OCI-LY3 (cell line): ENCODE results near the gene SMURF1.

Experiments used
- H2AFZ ChIP-seq: fragments of 200-600, 300-600 bp; shearing (Covaris generic); 2 replicates; pipeline ENCODE4 v1.6.0; 2014; ENCODE audit warnings: antibody characterized with exemption, low read depth, low read length
- H3K27ac ChIP-seq: fragments of 200-600, 300-600 bp; sonication (generic); 2 replicates; pipeline ENCODE4 v1.5.1; 2014; ENCODE audit warnings: mild to moderate bottlenecking, low read length, moderate library complexity, mixed read lengths
- H3K27me3 ChIP-seq: fragments of 200-600, 300-600 bp; sonication (generic); 2 replicates; pipeline ENCODE4 v1.6.1; 2014; ENCODE audit warnings: low read depth, low read length, mixed read lengths
- H3K36me3 ChIP-seq: fragments of 200-600, 300-600 bp; sonication (generic); replicated peaks from 2 replicates; pipeline ENCODE3; 2014; ENCODE audit warnings: low read depth, low read length, mixed read lengths
- H3K4me1 ChIP-seq: fragments of 300-600, 200-600 bp; sonication (generic); 2 replicates; pipeline ENCODE4 v1.6.1; 2014; ENCODE audit warnings: low read length, mixed read lengths
- H3K4me2 ChIP-seq: fragments of 200-600, 300-600 bp; sonication (generic); 2 replicates; pipeline ENCODE4 v1.6.1; 2014; ENCODE audit warnings: low read length, mixed read lengths
- H3K4me3 ChIP-seq: fragments of 300-600, 200-600 bp; sonication (generic); 2 replicates; pipeline ENCODE4 v1.5.1; 2014; ENCODE audit warnings: antibody characterized with exemption, mild to moderate bottlenecking, low read length, moderate library complexity
- H3K79me2 ChIP-seq: fragments of 300-600, 200-600 bp; shearing (Covaris generic); 2 replicates; pipeline ENCODE4 v1.6.1; 2014; ENCODE audit warnings: mild to moderate bottlenecking, low read length, mixed read lengths
- H3K9ac ChIP-seq: fragments of 300-600, 200-600 bp; shearing (Covaris generic); 2 replicates; pipeline ENCODE4 v1.6.0; 2014; ENCODE audit warnings: mild to moderate bottlenecking, low read length, moderate library complexity
- H3K9me3 ChIP-seq: fragments of 200-600, 300-600 bp; shearing (Covaris generic); 2 replicates; pipeline ENCODE4 v1.6.1; 2014; ENCODE audit warnings: low read length, mixed read lengths; ENCODE audit not compliant: insufficient read depth
- H4K20me1 ChIP-seq: fragments of 200-600, 300-600 bp; sonication (generic); 2 replicates; pipeline ENCODE4 v1.6.1; 2016; ENCODE audit warnings: low read length, mixed read lengths; ENCODE audit not compliant: insufficient read depth
- CTCF ChIP-seq: fragments of 200-600, 300-600 bp; sonication (generic); IDR thresholded peaks from 2 replicates; pipeline ENCODE4 v1.5.1; 2014; ENCODE audit warnings: antibody characterized with exemption, low read length, low read depth
- EZH2phosphoT487 ChIP-seq: fragments of 200-600 bp; shearing (Covaris generic); IDR thresholded peaks from 2 replicates; pipeline ENCODE4 v1.6.1; 2018; ENCODE audit warnings: antibody characterized with exemption, mixed run types, low read depth

Gene SMURF1

GRCh38 chr7:99126921-99127553 is 16.9 kb downstream of the SMURF1 start:
- no peak overlapping the region for H3K4me3 ChIP-seq
- H3K27ac ChIP-seq = no peak overlapping the region

GRCh38 chr7:99125505-99125865 is 18.4 kb downstream of the SMURF1 start:
- peaks cover 72% of the 10 kb centered on the region for H3K79me2 ChIP-seq
- no peaks in the 10 kb centered on the region for H3K36me3 ChIP-seq
- no peaks in the 10 kb centered on the region for H3K4me1 ChIP-seq
- no peak overlapping the region for H3K4me2 ChIP-seq
- H3K27me3 ChIP-seq = no peaks in the 10 kb centered on the region
- no peak overlapping the region for H3K9ac ChIP-seq
- H2AFZ ChIP-seq = no peak overlapping the region
- no peak overlapping the region for H3K4me3 ChIP-seq
- no peak for TF ChIP-seq CTCF
- no peak for TF ChIP-seq EZH2phosphoT487
- no peaks in the 10 kb centered on the region for H3K9me3 ChIP-seq
- no peak overlapping the region for H3K27ac ChIP-seq
- peaks cover 40% of the 10 kb centered on the region for H4K20me1 ChIP-seq

More at GRCh38 chr7:99126921-99127553, 16.9 kb downstream of the SMURF1 start:
- no peaks in the 10 kb centered on the region for H3K9me3 ChIP-seq
- H3K4me2 ChIP-seq = no peak overlapping the region
- no peaks in the 10 kb centered on the region for H3K4me1 ChIP-seq
- peaks cover 55% of the 10 kb centered on the region for H4K20me1 ChIP-seq
- no peak overlapping the region for H3K9ac ChIP-seq
- H3K36me3 ChIP-seq = no peaks in the 10 kb centered on the region
- TF ChIP-seq CTCF = no peak
- no peak for TF ChIP-seq EZH2phosphoT487
- H3K79me2 ChIP-seq = peaks cover 80% of the 10 kb centered on the region
- H2AFZ ChIP-seq = no peak overlapping the region
- no peaks in the 10 kb centered on the region for H3K27me3 ChIP-seq

- Histone ChIP-seq H3K4me1 (no peaks in the 10 kb centered on the region), H3K9me3 (no peaks in the 10 kb centered on the region), H4K20me1 (peaks cover 40% of the 10 kb centered on the region), H3K9ac (no peak overlapping the region), H3K27me3 (no peaks in the 10 kb centered on the region), H3K27ac (no peak overlapping the region), H3K36me3 (no peaks in the 10 kb centered on the region), H2AFZ (no peak overlapping the region), H3K4me2 (no peak overlapping the region), H3K79me2 (peaks cover 68% of the 10 kb centered on the region), H3K4me3 (no peak overlapping the region)
- TF ChIP-seq CTCF (no peak), EZH2phosphoT487 (no peak)
These were observed 19.0 kb downstream of the SMURF1 start for GRCh38 chr7:99124751-99125504.

GRCh38 chr7:99124236-99124635 is 19.7 kb downstream of the SMURF1 start:
- no peak for TF ChIP-seq CTCF
- TF ChIP-seq EZH2phosphoT487 = no peak
- no peak overlapping the region for H3K27ac ChIP-seq
- peaks cover 63% of the 10 kb centered on the region for H3K79me2 ChIP-seq
- peaks cover 39% of the 10 kb centered on the region for H4K20me1 ChIP-seq
- H3K9ac ChIP-seq = no peak overlapping the region
- no peaks in the 10 kb centered on the region for H3K27me3 ChIP-seq
- H3K4me3 ChIP-seq = no peak overlapping the region
- no peak overlapping the region for H3K4me2 ChIP-seq
- H3K36me3 ChIP-seq = no peaks in the 10 kb centered on the region
- no peaks in the 10 kb centered on the region for H3K9me3 ChIP-seq
- no peaks in the 10 kb centered on the region for H3K4me1 ChIP-seq
- no peak overlapping the region for H2AFZ ChIP-seq
